K562 (cell line): Measurements from ENCODE around the gene ATG14. TPM values are rescaled to one million over a fixed set of nuclear protein-coding genes. Genes with fewer than 3 reads are reported as not detected.

Experiments used
- ATAC-seq: fragments of 200-7000 bp; cut with Tn5 transposase; 3 replicates; pipeline ENCODE4 v1.9.1; 2020; ENCODE audit warnings: moderate library complexity
- BruUV-seq: library from RNA; stranded (reverse); fragments of 400-500 nt; replicated peaks from 2 replicates; lab custom pipeline; 2021; lab: Mats Ljungman, UMichigan
- CTCF ChIA-PET: fragments of 300-600 bp; formaldehyde crosslinking; extraction: SDS; loops from one replicate; lab custom pipeline; 2021; ENCODE audit warnings: low intra/inter-chr PET ratio; lab: Yijun Ruan, JAX
- POLR2A ChIA-PET: fragments of 300-600, 350-650 bp; sonication (Branson Sonifier 250); formaldehyde crosslinking; extraction: SDS; loops from one replicate; lab custom pipeline; 2021; ENCODE audit warnings: antibody characterized with exemption, inconsistent platforms; lab: Yijun Ruan, JAX
- DNase-seq, 4 experiments: peaks; one replicate each; pipeline versions ENCODE4 v3.0.0 to v3.0.0-alpha.2; 2011 to 2018; ENCODE audit warnings: low spot score in 3 of 4, mixed read lengths in 3 of 4; ENCODE audit errors: extremely low read depth in 1 of 4
- FAIRE-seq: peaks from 2 replicates; lab custom pipeline; 2011; peaks lifted over from hg19 to GRCh38; lab: Jason Lieb, UNC
- H2AFZ ChIP-seq: 2 replicates; pipeline ENCODE4 v1.6.0; 2011; ENCODE audit warnings: low read depth, low read length, control low read depth, inconsistent platforms
- H3K27ac ChIP-seq: fragments of 200-600 bp; 3 replicates; pipeline ENCODE4 v1.8.0; 2011; ENCODE audit warnings: low read depth, mild to moderate bottlenecking, control low read depth, inconsistent platforms, low read length, moderate library complexity, mixed read lengths; ENCODE audit errors: extremely low read depth
- H3K27me3 ChIP-seq, 2 experiments: fragments of 300-600 bp in 1 of 2; 2 replicates in 1 of 2; 3 replicates in 1 of 2; pipeline versions ENCODE4 v1.6.0 to v1.8.0; 2011; ENCODE audit warnings: inconsistent platforms in 2 of 2, low read length in 2 of 2, mild to moderate bottlenecking in 1 of 2, mixed read lengths in 1 of 2, moderate library complexity in 1 of 2; ENCODE audit not compliant: control insufficient read depth in 2 of 2, insufficient read depth in 2 of 2
- H3K36me3 ChIP-seq: fragments of 300-600 bp; 3 replicates; pipeline ENCODE4 v1.8.0; 2011; ENCODE audit warnings: mild to moderate bottlenecking, low read length, inconsistent platforms; ENCODE audit not compliant: control insufficient read depth, insufficient read depth
- H3K4me1 ChIP-seq, 2 experiments: fragments of 200-600 bp in 1 of 2; replicated peaks in 1 of 2; 2 replicates in 1 of 2; 3 replicates in 1 of 2; pipeline versions ENCODE4 v1.5.1 to v1.8.0; 2011; ENCODE audit warnings: inconsistent platforms in 2 of 2, low read length in 2 of 2, mild to moderate bottlenecking in 1 of 2, mixed read lengths in 1 of 2, moderate library complexity in 1 of 2; ENCODE audit not compliant: control insufficient read depth in 2 of 2, insufficient read depth in 2 of 2
- H3K4me2 ChIP-seq: 2 replicates; pipeline ENCODE4 v1.6.1; 2011; ENCODE audit warnings: low read length, control low read depth, inconsistent platforms, mixed read lengths; ENCODE audit not compliant: insufficient read depth
- H3K4me3 ChIP-seq: fragments of 200-600 bp; sonication (generic), shearing (Covaris generic); 2 replicates; pipeline ENCODE4 v1.5.1; 2016; ENCODE audit warnings: control low read depth, inconsistent platforms
- H3K79me2 ChIP-seq: fragments of 200-600 bp; 3 replicates; pipeline ENCODE4 v1.8.0; 2011; ENCODE audit warnings: low read length, inconsistent platforms; ENCODE audit not compliant: control insufficient read depth, insufficient read depth
- H3K9ac ChIP-seq, 2 experiments: 2 replicates each; pipeline versions ENCODE4 v1.6.0 to v1.6.1; 2011; ENCODE audit warnings: low read depth in 2 of 2, low read length in 2 of 2, control low read depth in 1 of 2, inconsistent platforms in 1 of 2, mild to moderate bottlenecking in 1 of 2, mixed read lengths in 1 of 2; ENCODE audit not compliant: insufficient read depth in 1 of 2
- H3K9me1 ChIP-seq: one replicate; pipeline ENCODE4 v1.6.0; 2011; ENCODE audit warnings: inconsistent platforms, mild to moderate bottlenecking, low read length, moderate library complexity; ENCODE audit not compliant: control insufficient read depth, insufficient read depth
- H3K9me3 ChIP-seq: replicated peaks from 2 replicates; pipeline ENCODE4 v1.5.1; 2011; ENCODE audit warnings: low read depth, low read length, inconsistent platforms; ENCODE audit not compliant: control insufficient read depth, insufficient read depth
- H4K20me1 ChIP-seq: replicated peaks from 2 replicates; pipeline ENCODE4 v1.6.1; 2011; ENCODE audit warnings: low read length, inconsistent platforms, mixed read lengths; ENCODE audit not compliant: control insufficient read depth, insufficient read depth
- BHLHE40 ChIP-seq: IDR thresholded peaks from 2 replicates; pipeline ENCODE4 v1.6.1; 2011; ENCODE audit warnings: low read length, improper control_type of control experiment
- DPF2 ChIP-seq: fragments of 450-650 bp; IDR thresholded peaks from 2 replicates; pipeline ENCODE4 v1.6.1; 2016
- FOSL1 ChIP-seq: fragments of 200-800 bp; sonication (Bioruptor generic); conservative IDR thresholded peaks from 2 replicates; pipeline ENCODE4 v1.6.1; 2016; ENCODE audit warnings: missing genetic modification characterization, missing compliant biosample characterization
- JUN ChIP-seq, 2 experiments: sonication (generic) in 1 of 2; formaldehyde crosslinking in 1 of 2; IDR thresholded peaks; 2 replicates each; pipeline versions ENCODE4 v1.6.1 to v1.8.0; 2012 to 2022; ENCODE audit warnings: borderline replicate concordance in 2 of 2, mild to moderate bottlenecking in 2 of 2, improper control_type of control experiment in 1 of 2, low read depth in 1 of 2, low read length in 1 of 2, missing genetic modification reagents in 1 of 2
- JUND ChIP-seq, 2 experiments: IDR thresholded peaks; 2 replicates in 1 of 2; 3 replicates in 1 of 2; pipeline ENCODE4 v1.6.1; 2011; ENCODE audit warnings: borderline replicate concordance in 2 of 2, low read depth in 2 of 2, low read length in 2 of 2, improper control_type of control experiment in 1 of 2, missing biosample characterization in 1 of 2, missing genetic modification characterization in 1 of 2, missing genetic modification reagents in 1 of 2
- KDM4B ChIP-seq, 2 experiments: fragments of 450-650 bp in 1 of 2; sonication (generic) in 1 of 2; IDR thresholded peaks; 2 replicates each; pipeline ENCODE4 v1.6.1; 2016 to 2017; ENCODE audit warnings: borderline replicate concordance in 2 of 2, antibody characterized with exemption in 1 of 2, low read depth in 1 of 2, mild to moderate bottlenecking in 1 of 2
- NFIC ChIP-seq: fragments of 450-650 bp; IDR thresholded peaks from 2 replicates; pipeline ENCODE4 v1.6.1; 2017; ENCODE audit warnings: mild to moderate bottlenecking, inconsistent platforms
- SIN3A ChIP-seq, 2 experiments: fragments of 150-350 bp in 1 of 2; IDR thresholded peaks; 2 replicates each; pipeline ENCODE4 v1.6.1; 2011 to 2016; ENCODE audit warnings: borderline replicate concordance in 2 of 2, low read depth in 2 of 2, low read length in 2 of 2, mild to moderate bottlenecking in 2 of 2, moderate library complexity in 2 of 2; ENCODE audit not compliant: control insufficient read depth in 1 of 2
- SMARCA4 ChIP-seq: fragments of 450-650 bp; IDR thresholded peaks from 2 replicates; pipeline ENCODE4 v1.6.1; 2016
- SRF ChIP-seq, 2 experiments: fragments of 250-450, 450-650 bp in 1 of 2; sonication (Bioruptor Pico) in 1 of 2; sonication (generic) in 1 of 2; formaldehyde crosslinking; IDR thresholded peaks; 2 replicates each; pipeline versions ENCODE4 v1.5.0 to v1.5.1; 2020 to 2022; ENCODE audit warnings: mild to moderate bottlenecking in 1 of 2, missing genetic modification reagents in 1 of 2
- SRSF7 ChIP-seq: fragments of 200-400 bp; formaldehyde crosslinking; optimal IDR thresholded peaks from 2 replicates; pipeline ENCODE3; 2017; ENCODE audit warnings: mild to moderate bottlenecking, low read depth, low read length
- ZBTB1 ChIP-seq: sonication (generic); formaldehyde crosslinking; IDR thresholded peaks from 2 replicates; pipeline ENCODE4 v1.8.1; 2023; ENCODE audit warnings: missing genetic modification reagents, low read depth, mild to moderate bottlenecking, borderline replicate concordance
- ZNF224 ChIP-seq: sonication (generic); formaldehyde crosslinking; IDR thresholded peaks from 2 replicates; pipeline ENCODE4 v1.8.0; 2022; ENCODE audit warnings: mild to moderate bottlenecking, missing genetic modification reagents
- WGBS: fragments of 100-300 bp; shearing (Covaris generic); methylation state at CpG from one replicate; pipeline ENCODE4 v1.1.6; 2016; ENCODE audit warnings: low coverage, mixed read lengths; ENCODE audit not compliant: insufficient coverage; ENCODE audit errors: missing lambda C conversion rate; 5-methylcytosine and 5-hydroxymethylcytosine counted together
- in situ Hi-C: fragments of 300-500 bp; cut with MboI; formaldehyde crosslinking; loops from 4 replicates; pipeline ENCODE4 v1.15.0; 2018; ENCODE audit warnings: inconsistent platforms, mixed read lengths
- intact Hi-C: fragments of 100-400 bp; cut with micrococcal nuclease; formaldehyde crosslinking; loops from 2 replicates; pipeline ENCODE4 v1.14.2; 2022
- polyA plus RNA-seq, 8 experiments: library from polyadenylated mRNA; depleted of rRNA in 4 of 8; stranded (reverse) in 5 of 8; unstranded in 3 of 8; fragments of >200 nt; fragmentation: Nextera tagmentation in 2 of 8; fragmentation: Illumina TruSeq in 1 of 8; extraction: Ambion mirVana in 2 of 8; extraction: Trizol in 1 of 8; gene quantifications; 2 replicates each; pipeline versions ENCODE4 v1.2.1 to v1.2.3, GENCODE V29; 2011 to 2014; ENCODE audit warnings: inconsistent platforms in 1 of 8, missing spikeins in 1 of 8
- total RNA-seq, 7 experiments: library from RNA; depleted of rRNA in 6 of 7; stranded (reverse); fragments of >200 nt in 6 of 7; fragmentation: Illumina TruSeq in 2 of 7; extraction: Trizol in 2 of 7; gene quantifications; 2 replicates each; pipeline versions ENCODE4 v1.2.1 to v1.2.3, GENCODE V29; 2011 to 2021; ENCODE audit warnings: low replicate concordance in 1 of 7
- TF ChIP-seq, protein P1 (sequence below): sonication (generic); formaldehyde crosslinking; IDR thresholded peaks from 2 replicates; pipeline ENCODE4 v1.8.0; 2022; ENCODE audit warnings: mild to moderate bottlenecking, low read depth, missing genetic modification reagents
- TF ChIP-seq, protein P2 (sequence below): fragments of 250-450 bp; sonication (Bioruptor Pico); IDR thresholded peaks from 2 replicates; pipeline ENCODE4 v1.8.0; 2022; ENCODE audit warnings: inconsistent platforms, mild to moderate bottlenecking, moderate library complexity, borderline replicate concordance
- TF ChIP-seq, protein P3 (sequence below), 2 experiments: fragments of 450-650 bp in 1 of 2; sonication (generic) in 1 of 2; formaldehyde crosslinking in 1 of 2; IDR thresholded peaks in 1 of 2; conservative IDR thresholded peaks in 1 of 2; 2 replicates each; pipeline versions ENCODE4 v1.6.1 to v1.8.1; 2016 to 2023; ENCODE audit warnings: mild to moderate bottlenecking in 2 of 2, moderate library complexity in 2 of 2, inconsistent platforms in 1 of 2, missing genetic modification reagents in 1 of 2

ATG14 gene
- total and polyA plus RNA-seq, 9 of the 15 experiments (the other 6 are each of a cell fraction or from before 2014, with no cell fraction given): 0.55 to 4.2 (median 3.5) TPM

GRCh38 chr14:55398679-55399078 is 13.0 kb downstream of the ATG14 start:
- FAIRE-seq (peak; percentile 80), DNase-seq (peak in 2 of 4 experiments; percentile 11 to 52), ATAC-seq (peak; percentile 49)
- in situ Hi-C loops (no loop called here), intact Hi-C loops (no loop called here)
- H3K36me3 ChIP-seq: peaks cover 4% of the 10 kb centered on the region; the same call in 1 of the 3 replicates
- ChIA-PET POLR2A (no interaction called here), CTCF (no interaction called here)
- no peaks in the 10 kb centered on the region for H4K20me1 ChIP-seq
- peaks cover 0 to 11% of the 10 kb centered on the region in 2 experiments; a peak in 3 of 5 replicates for H3K4me1 ChIP-seq
- H3K9me3 ChIP-seq: no peaks in the 10 kb centered on the region
- H3K9me1 ChIP-seq: no peaks in the 10 kb centered on the region
- H3K27me3 ChIP-seq: no peaks in the 10 kb centered on the region
- 52% methylated on average over 5 of the region's 5 CpGs for WGBS
- no peak overlapping the region for H3K4me3 ChIP-seq
- BruUV-seq: no TSS peak
- H3K9ac ChIP-seq: no peak overlapping the region
- peak overlapping the region; percentile 28; the same call in 1 of the 3 replicates for H3K27ac ChIP-seq
- peaks cover 26% of the 10 kb centered on the region for H3K79me2 ChIP-seq
- peak overlapping the region; percentile 44; the same call in 1 of the 2 replicates for H3K4me2 ChIP-seq
- 0 out of 2 replicates have a peak overlapping the region, but pooled peaks have one; percentile 44 for H2AFZ ChIP-seq
- peak; percentile 87 for TF ChIP-seq BHLHE40
- peak; percentile 43; the same call in 1 of the 2 replicates for TF ChIP-seq SMARCA4
- TF ChIP-seq SRSF7: no peak
- peak; percentile 70 for TF ChIP-seq JUN (IDR thresholded peaks at IDR 0.05; ENCODE audit: borderline replicate concordance, low read depth, low read length)
- TF ChIP-seq JUN (CRISPR knock-in tag; IDR thresholded peaks at IDR 0.05; ENCODE audit: borderline replicate concordance): no peak
- peak; percentile 95 for TF ChIP-seq FOSL1 (tag)
- TF ChIP-seq, protein P1, sequence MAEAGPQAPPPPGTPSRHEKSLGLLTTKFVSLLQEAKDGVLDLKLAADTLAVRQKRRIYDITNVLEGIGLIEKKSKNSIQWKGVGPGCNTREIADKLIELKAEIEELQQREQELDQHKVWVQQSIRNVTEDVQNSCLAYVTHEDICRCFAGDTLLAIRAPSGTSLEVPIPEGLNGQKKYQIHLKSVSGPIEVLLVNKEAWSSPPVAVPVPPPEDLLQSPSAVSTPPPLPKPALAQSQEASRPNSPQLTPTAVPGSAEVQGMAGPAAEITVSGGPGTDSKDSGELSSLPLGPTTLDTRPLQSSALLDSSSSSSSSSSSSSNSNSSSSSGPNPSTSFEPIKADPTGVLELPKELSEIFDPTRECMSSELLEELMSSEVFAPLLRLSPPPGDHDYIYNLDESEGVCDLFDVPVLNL (CRISPR knock-in tag): no peak
- TF ChIP-seq SRF (CRISPR knock-in tag; IDR thresholded peaks at IDR 0.05): peak in 1 of 2 experiments; percentile 89; a peak in 2 of 4 replicates
- TF ChIP-seq KDM4B (IDR thresholded peaks at IDR 0.05; ENCODE audit: borderline replicate concordance in 2 of 2, low read depth in 1 of 2): no peak
- TF ChIP-seq DPF2: peak; percentile 34; the same call in 1 of the 2 replicates
- TF ChIP-seq ZBTB1 (CRISPR knock-in tag): no peak
- TF ChIP-seq, protein P2, sequence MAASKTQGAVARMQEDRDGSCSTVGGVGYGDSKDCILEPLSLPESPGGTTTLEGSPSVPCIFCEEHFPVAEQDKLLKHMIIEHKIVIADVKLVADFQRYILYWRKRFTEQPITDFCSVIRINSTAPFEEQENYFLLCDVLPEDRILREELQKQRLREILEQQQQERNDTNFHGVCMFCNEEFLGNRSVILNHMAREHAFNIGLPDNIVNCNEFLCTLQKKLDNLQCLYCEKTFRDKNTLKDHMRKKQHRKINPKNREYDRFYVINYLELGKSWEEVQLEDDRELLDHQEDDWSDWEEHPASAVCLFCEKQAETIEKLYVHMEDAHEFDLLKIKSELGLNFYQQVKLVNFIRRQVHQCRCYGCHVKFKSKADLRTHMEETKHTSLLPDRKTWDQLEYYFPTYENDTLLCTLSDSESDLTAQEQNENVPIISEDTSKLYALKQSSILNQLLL (CRISPR knock-in tag): no peak
- TF ChIP-seq JUND (IDR thresholded peaks at IDR 0.05; ENCODE audit: borderline replicate concordance, low read depth, low read length): peak; percentile 79; the same call in 1 of the 2 replicates
- TF ChIP-seq JUND (tag; IDR thresholded peaks at IDR 0.05; ENCODE audit: borderline replicate concordance, low read depth, low read length): peak; percentile 59; the same call in 2 of the 3 replicates
- no peak for TF ChIP-seq SIN3A (IDR thresholded peaks at IDR 0.05; ENCODE audit: borderline replicate concordance in 2 of 2, control insufficient read depth in 1 of 2, low read depth in 2 of 2, low read length in 2 of 2)
- TF ChIP-seq ZNF224: no peak
- TF ChIP-seq, protein P3, sequence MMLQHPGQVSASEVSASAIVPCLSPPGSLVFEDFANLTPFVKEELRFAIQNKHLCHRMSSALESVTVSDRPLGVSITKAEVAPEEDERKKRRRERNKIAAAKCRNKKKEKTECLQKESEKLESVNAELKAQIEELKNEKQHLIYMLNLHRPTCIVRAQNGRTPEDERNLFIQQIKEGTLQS (IDR thresholded peaks at IDR 0.05): peak; percentile 84
- TF ChIP-seq, protein P3 (CRISPR knock-in tag; conservative IDR thresholded peaks at IDR 0.05): no peak
- no peak; the same call in 1 of the 2 replicates for TF ChIP-seq NFIC
